Activated T-helper 17 cell treated with anti-CD3 and anti-CD28 coated beads, Interleukin-2, amount 50 U/mL, for 72 hours (primary cell): ENCODE results near the gene ORAI1. TPM values are rescaled to one million over a fixed set of nuclear protein-coding genes. Genes with fewer than 3 reads are reported as not detected.
"Not testable (repeated sequence)": the region's sequence is repeated elsewhere in the genome, so short reads cannot be mapped to it uniquely, and the experiment has no call there.

ENCODE experiments used
- ATAC-seq: fragments of 150-1000 bp; cut with Tn5 transposase; replicated peaks from 2 replicates; pipeline ENCODE4 v1.10.0; 2021; ENCODE audit warnings: mild to moderate bottlenecking, moderate library complexity
- H3K27ac Mint-ChIP-seq: one replicate; pipeline ENCODE4 v1.8.0; 2022; ENCODE audit warnings: mixed read lengths
- H3K27me3 Mint-ChIP-seq: one replicate; pipeline ENCODE4 v1.8.0; 2022; ENCODE audit warnings: mixed read lengths
- H3K36me3 Mint-ChIP-seq: one replicate; pipeline ENCODE4 v1.8.0; 2022; ENCODE audit warnings: low read depth, mild to moderate bottlenecking, mixed read lengths
- H3K4me1 Mint-ChIP-seq: one replicate; pipeline ENCODE4 v1.8.0; 2022; ENCODE audit warnings: mixed read lengths
- H3K4me3 Mint-ChIP-seq: one replicate; pipeline ENCODE4 v1.8.0; 2022; ENCODE audit warnings: mild to moderate bottlenecking, mixed read lengths
- H3K9me3 Mint-ChIP-seq: one replicate; pipeline ENCODE4 v1.8.0; 2022; ENCODE audit warnings: mixed read lengths
- total RNA-seq, 2 donors: library from RNA; stranded (reverse); gene quantifications; one replicate each; pipeline ENCODE4 v1.2.3, GENCODE V29; 2022

The ORAI1 gene
- total RNA-seq, 2 donors from 2014 or later: 24.0 to 31.3 TPM

DNA sequence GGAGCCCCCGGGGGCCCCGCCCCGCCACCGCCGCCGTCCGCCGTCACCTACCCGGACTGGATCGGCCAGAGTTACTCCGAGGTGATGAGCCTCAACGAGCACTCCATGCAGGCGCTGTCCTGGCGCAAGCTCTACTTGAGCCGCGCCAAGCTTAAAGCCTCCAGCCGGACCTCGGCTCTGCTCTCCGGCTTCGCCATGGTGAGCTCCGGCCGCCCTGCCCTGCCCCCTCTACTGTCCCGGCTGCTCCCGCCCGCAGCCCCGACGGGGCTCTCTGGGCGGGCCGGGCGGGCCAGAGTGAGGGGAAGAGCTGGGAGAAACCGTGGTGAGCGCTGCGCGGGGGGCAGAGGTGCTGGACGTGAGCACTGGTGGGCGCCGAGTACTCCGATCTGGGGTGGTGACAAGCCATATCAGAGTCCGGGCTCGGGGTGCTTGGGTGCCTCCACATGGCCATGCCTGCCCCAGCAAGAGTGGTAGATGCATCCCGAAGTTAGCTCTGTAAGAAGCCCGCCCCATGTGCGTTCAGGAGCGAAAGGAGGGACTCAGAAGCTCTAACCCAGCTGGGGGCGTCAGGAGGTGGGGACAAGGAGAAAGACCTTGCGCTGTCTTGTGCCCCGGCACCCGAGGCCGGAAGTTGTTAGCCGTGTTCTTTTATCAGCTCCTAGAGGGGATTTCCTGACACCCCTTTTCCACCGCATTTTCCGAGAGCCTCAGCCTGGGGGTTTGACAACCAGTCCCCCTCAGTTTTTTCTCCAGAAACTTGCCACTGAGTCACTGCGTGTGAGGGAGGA is 717 bp downstream of the ORAI1 start:
- Mint-ChIP-seq H3K4me3 (peak overlapping the region; percentile 95), H3K27ac (peak overlapping the region; percentile 88), H3K27me3 (no peaks in the 10 kb centered on the region), H3K9me3 (no peaks in the 10 kb centered on the region), H3K36me3 (peaks cover 50% of the 10 kb centered on the region), H3K4me1 (peaks cover 26% of the 10 kb centered on the region)
- peak; percentile 54 for ATAC-seq

DNA sequence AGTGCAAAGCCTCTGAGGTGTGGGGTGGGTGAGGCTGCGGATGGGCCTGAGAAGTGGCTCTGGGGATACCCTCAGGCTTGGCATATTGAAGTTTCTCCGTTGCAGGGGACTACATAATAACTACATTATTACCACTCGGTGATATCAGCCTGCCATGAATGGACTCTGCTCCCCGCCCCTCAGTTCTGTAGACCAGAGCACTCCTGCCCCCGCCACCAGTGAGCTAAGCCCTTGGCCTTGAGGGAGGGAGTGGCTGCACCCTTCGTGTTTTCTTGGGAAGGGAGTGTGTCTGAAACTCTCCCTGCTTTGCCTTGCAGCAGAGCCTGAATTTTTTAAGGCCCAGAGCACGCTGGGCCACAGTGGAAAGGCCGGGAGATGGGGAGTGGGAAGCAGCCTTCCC is 1.7 kb downstream of the ORAI1 start:
- Mint-ChIP-seq H3K4me3 (peak overlapping the region; percentile 95), H3K27ac (peak overlapping the region; percentile 88), H3K9me3 (no peaks in the 10 kb centered on the region), H3K27me3 (no peaks in the 10 kb centered on the region), H3K4me1 (peaks cover 34% of the 10 kb centered on the region), H3K36me3 (peaks cover 60% of the 10 kb centered on the region)
- no peak for ATAC-seq

DNA sequence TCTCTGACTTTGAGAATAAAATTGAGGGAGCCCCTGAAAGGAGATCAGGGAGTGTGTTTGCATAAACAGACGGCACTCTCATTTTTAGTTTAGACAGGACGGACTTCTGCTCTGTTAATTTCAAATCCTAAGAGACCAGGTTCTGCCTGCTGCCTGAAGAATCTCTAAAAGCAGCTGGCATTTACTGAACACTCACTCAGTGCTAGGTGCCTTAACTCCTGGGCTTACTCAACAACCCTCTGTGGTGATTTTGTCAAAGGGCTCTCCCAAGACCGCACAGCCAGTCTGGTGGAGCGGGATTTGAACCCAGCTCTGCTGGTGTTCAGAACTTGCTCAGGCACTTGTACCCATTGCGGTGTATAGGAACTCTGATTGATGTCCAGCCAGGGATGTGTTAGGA is 2.2 kb downstream of the ORAI1 start:
- Mint-ChIP-seq H3K9me3 (no peaks in the 10 kb centered on the region), H3K36me3 (peaks cover 63% of the 10 kb centered on the region), H3K4me3 (peak overlapping the region; percentile 95), H3K27ac (peak overlapping the region; percentile 88), H3K27me3 (no peaks in the 10 kb centered on the region), H3K4me1 (peaks cover 34% of the 10 kb centered on the region)
- no peak for ATAC-seq

DNA sequence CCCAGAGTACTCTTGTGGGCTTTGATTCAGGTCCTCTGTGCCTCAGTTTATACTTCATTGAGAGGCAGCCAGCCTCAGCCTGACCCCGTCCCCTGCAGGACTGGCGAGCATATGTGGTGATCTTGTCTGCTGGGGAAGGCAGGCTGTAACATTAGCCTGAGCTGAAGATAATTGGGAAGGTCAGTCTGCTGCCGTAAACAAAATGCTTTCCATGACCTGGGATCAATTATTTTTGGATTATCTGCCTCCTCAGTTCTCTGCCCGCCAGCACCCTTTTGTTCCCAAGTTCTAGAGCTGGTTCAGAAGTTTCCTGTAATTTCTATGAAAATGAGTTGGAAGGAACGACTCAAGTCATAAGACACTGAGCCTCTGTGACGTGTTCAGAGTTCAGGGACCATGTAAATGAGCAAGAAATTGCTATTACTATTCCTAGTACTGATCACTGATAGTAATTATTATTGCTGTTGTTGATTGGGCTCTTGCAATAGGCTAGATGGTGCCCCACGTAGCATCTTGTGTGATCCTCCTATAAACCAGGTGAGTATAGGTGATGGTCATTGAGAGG is 4.5 kb downstream of the ORAI1 start:
- H3K4me3 Mint-ChIP-seq: peak overlapping the region; percentile 95
- peak overlapping the region; percentile 88 for H3K27ac Mint-ChIP-seq
- H3K4me1 Mint-ChIP-seq: peaks cover 34% of the 10 kb centered on the region
- H3K9me3 Mint-ChIP-seq: no peaks in the 10 kb centered on the region
- H3K36me3 Mint-ChIP-seq: peaks cover 70% of the 10 kb centered on the region
- no peak for ATAC-seq
- no peaks in the 10 kb centered on the region for H3K27me3 Mint-ChIP-seq

DNA sequence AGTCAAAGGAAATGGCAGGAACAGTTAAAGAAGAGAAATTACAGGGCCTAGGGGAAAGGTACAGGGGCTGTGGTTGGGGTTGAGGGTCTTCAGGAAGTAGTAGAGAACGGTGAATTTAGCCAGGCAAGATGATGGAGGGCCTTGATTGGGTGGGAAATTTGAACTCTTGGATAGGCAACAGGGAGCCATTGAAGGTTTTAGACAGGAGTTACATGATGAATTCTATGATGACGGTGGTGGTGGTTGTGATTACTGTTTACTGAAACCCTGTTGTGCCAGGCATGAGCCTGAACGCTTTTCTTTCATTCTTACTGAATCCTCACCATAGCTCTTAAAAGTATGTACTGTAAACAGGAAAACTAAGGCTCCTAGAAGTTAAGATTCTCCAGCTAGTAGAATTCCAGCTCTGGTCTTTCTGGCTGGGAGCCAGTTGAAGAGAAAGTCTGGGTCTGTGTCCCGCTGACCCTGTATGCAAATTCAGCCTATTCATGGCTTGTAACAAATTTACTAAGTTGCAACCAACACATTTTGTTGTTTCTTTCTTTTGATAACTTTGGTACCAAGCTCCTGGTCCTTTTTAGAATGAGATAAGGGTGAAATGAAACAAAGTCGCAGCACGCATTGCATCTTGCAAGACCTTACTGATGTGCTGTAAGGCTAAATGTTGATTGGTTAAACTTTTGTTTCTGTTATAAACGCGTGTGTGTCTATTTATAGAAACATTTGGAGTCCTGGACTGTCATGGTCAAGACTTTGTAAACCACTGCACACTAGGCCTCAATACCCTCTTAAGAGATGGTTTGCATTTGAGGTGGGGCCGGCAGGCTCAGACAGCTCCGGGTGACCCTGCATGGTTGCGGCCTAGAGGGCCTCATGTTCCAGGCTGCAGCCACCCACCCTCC is 6.0 kb downstream of the ORAI1 start:
- Mint-ChIP-seq H3K4me1 (peaks cover 38% of the 10 kb centered on the region), H3K9me3 (no peaks in the 10 kb centered on the region), H3K27me3 (no peaks in the 10 kb centered on the region), H3K36me3 (peaks cover 68% of the 10 kb centered on the region), H3K4me3 (peak overlapping the region; percentile 95), H3K27ac (peak overlapping the region; percentile 88)
- no peak for ATAC-seq

DNA sequence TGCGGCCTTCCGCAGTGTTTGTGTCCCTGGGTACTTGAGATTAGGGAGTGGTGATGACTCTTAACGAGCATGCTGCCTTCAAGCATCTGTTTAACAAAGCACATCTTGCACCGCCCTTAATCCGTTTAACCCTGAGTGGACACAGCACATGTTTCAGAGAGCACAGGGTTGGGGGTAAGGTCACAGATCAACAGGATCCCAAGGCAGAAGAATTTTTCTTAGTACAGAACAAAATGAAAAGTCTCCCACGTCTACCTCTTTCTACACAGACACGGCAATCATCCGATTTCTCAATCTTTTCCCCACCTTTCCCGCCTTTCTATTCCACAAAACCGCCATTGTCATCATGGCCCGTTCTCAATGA is 7.5 kb downstream of the ORAI1 start:
- H3K9me3 Mint-ChIP-seq, H3K4me3 Mint-ChIP-seq, ATAC-seq, H3K27ac Mint-ChIP-seq, H3K27me3 Mint-ChIP-seq: not testable (repeated sequence)
- Mint-ChIP-seq H3K4me1 (peaks cover 42% of the 10 kb centered on the region), H3K36me3 (peaks cover 53% of the 10 kb centered on the region)

DNA sequence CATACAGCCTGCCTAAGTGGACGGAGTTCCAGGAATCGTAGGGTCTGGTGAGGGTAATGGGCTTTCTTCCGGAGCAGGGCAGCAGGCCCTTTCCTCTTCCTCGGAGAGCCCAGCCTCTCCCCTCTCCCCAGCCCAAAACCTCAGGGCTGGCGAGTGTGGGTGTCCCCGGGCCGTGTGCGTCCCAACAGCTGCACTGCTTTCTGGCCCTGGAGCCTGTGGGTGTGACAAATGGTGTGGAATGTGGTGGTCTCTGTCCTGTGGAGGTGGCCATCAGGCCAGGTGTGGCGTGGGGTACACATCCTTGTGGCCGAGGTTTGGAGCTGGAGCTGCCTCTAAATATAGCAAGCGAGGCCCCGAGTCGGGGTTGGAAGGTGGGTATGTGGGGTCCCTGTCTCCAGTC is 8.5 kb downstream of the ORAI1 start:
- Mint-ChIP-seq H3K9me3 (no peaks in the 10 kb centered on the region), H3K27ac (peak overlapping the region; percentile 78), H3K27me3 (no peaks in the 10 kb centered on the region), H3K36me3 (peaks cover 47% of the 10 kb centered on the region), H3K4me3 (peak overlapping the region; percentile 37), H3K4me1 (peaks cover 35% of the 10 kb centered on the region)
- no peak for ATAC-seq

DNA sequence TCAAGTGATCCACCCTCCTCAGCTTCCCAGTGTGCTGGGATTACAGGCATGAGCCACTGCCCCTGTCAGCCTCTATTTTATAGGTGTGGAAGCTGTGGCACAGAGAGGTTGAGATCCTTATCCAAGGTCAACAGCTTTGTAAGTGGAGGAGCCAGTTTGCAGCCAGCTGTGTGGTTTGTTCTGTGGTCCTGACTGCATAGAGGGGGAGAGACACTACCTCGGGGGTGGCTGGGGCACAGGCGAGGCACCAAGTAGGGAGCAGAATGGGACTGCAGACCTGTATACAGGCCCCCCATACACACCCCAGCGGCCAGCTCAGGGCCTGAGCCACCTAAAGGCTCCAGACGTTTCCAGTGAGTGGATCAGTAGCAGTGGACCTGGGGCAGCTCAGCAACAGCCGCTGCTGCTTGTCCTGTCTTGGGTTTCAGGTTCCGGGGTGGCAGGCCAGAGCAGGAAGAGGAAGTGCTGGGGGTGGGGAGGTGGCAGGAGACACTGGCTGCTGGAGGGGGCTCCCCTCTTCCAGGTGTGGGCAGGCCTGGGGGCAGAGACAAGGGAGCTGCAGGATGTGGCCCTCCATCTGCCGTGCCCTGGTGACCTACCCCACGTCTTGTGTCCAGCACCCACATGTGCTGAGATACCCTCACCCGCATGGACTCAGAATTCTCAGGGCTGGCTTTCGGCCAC is 11.0 kb downstream of the ORAI1 start:
- peaks cover 17% of the 10 kb centered on the region for H3K4me1 Mint-ChIP-seq
- ATAC-seq: peak; percentile 83
- H3K27me3 Mint-ChIP-seq: no peaks in the 10 kb centered on the region
- H3K27ac Mint-ChIP-seq: peak overlapping the region; percentile 96
- peak overlapping the region; percentile 80 for H3K4me3 Mint-ChIP-seq
- H3K9me3 Mint-ChIP-seq: no peaks in the 10 kb centered on the region
- peaks cover 47% of the 10 kb centered on the region for H3K36me3 Mint-ChIP-seq

DNA sequence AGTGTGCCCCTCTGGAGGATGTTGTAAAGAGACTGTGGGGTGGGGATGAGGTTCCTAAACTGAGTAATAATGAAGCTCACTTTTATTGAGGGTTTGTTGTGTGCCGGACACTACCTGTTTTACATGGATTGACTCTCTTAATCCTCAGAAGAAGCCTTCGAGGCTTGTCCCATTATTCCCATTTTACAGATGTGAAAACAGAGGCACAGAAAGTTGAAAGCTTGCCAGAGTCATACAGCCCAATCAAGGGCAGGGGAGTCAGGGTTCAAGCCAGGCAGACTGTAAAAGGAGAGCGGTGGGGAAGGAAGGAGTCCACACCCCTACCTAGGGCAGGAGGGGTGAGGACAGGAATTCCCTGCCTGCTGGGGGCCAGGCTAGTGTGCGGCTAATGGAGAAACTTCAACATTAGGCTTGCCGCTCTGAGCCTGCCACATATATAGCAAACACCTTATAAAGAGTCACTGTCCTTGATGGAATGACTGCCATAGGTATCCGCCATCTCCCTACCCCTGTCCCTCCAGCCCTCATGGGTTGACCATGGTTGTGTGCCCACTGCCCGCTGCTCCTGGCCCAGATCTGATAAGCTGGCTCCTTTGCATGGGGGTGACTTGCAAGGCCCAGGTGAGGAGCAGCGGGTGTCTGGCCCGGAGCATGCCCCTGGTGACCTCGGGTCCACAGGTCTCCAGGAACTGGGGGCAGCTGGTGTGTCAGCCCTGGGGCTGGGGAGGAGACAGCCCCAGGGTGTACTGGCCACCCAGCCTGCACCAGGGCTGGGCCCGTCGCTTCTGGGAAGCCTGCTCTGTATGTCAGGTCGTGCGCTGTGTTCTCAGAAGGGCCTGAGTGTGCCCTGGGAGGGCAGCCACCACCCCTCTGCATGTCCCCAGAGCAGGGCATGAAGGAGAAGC is 12.2 kb downstream of the ORAI1 start:
- peaks cover 12% of the 10 kb centered on the region for H3K4me1 Mint-ChIP-seq
- no peaks in the 10 kb centered on the region for H3K9me3 Mint-ChIP-seq
- peak overlapping the region; percentile 96 for H3K27ac Mint-ChIP-seq
- H3K36me3 Mint-ChIP-seq: peaks cover 41% of the 10 kb centered on the region
- no peaks in the 10 kb centered on the region for H3K27me3 Mint-ChIP-seq
- peak overlapping the region; percentile 80 for H3K4me3 Mint-ChIP-seq
- ATAC-seq: no peak

DNA sequence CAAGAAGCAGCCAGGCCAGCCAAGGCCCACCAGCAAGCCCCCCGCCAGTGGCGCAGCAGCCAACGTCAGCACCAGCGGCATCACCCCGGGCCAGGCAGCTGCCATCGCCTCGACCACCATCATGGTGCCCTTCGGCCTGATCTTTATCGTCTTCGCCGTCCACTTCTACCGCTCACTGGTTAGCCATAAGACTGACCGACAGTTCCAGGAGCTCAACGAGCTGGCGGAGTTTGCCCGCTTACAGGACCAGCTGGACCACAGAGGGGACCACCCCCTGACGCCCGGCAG is 15.0 kb downstream of the ORAI1 start:
- Mint-ChIP-seq H3K9me3 (no peaks in the 10 kb centered on the region), H3K27me3 (no peaks in the 10 kb centered on the region), H3K4me3 (no peak overlapping the region), H3K27ac (peak overlapping the region; percentile 44), H3K4me1 (peaks cover 12% of the 10 kb centered on the region), H3K36me3 (peaks cover 42% of the 10 kb centered on the region)
- no peak for ATAC-seq

DNA sequence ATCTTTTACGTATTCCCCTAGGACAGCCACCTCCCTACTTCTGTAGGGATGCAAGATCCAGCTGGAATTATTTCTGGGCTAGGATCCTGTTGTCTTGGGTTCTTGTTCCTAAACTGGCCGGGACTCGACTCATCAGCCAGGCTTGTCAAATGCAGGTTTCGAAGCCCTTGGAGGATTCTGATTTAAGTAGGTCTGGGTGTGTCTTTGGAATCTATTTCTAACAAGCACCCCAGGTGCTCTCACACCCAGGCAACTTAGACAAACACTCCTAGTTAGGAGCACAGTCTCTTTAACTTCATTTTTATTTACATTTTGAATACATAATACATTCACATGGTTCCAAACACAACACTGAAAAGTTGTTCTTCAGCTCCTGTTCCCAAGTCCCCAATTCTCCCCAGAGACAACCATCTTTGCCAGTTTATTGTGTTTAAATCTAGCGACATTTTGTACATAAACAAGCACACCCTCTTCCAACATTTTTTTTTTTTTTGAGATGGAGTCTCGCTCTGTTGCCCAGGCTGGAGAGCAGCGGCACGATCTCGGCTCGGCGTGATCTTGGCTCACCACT is 22.2 kb downstream of the ORAI1 start:
- Mint-ChIP-seq H3K36me3 (peaks cover 16% of the 10 kb centered on the region), H3K27ac (peak overlapping the region; percentile 48), H3K4me1 (peaks cover 10% of the 10 kb centered on the region), H3K27me3 (no peaks in the 10 kb centered on the region), H3K9me3 (no peaks in the 10 kb centered on the region), H3K4me3 (no peak overlapping the region)
- no peak for ATAC-seq

DNA sequence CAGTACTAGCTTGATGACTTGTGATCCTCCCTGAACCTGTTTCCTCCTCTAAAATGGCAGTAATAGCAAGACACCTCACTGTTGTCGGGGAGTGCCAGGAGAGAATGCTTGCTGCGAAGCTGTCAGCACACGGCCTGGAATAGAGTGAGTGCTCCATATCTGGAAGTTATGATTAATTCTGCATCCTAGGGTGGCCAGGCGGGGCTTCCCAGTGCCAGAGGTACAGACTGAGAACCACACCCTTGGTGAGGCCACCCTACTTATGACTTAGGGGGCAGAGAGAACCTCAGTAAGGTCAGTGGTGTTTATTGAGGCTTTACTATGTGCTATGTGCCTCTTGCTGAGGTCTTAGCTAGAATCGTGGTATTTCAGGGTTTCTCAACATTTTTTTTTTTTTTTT is 23.0 kb downstream of the ORAI1 start:
- Mint-ChIP-seq H3K27ac (peak overlapping the region; percentile 48), H3K9me3 (no peaks in the 10 kb centered on the region), H3K27me3 (no peaks in the 10 kb centered on the region), H3K36me3 (peaks cover 16% of the 10 kb centered on the region), H3K4me3 (no peak overlapping the region), H3K4me1 (peaks cover 10% of the 10 kb centered on the region)
- ATAC-seq: no peak

DNA sequence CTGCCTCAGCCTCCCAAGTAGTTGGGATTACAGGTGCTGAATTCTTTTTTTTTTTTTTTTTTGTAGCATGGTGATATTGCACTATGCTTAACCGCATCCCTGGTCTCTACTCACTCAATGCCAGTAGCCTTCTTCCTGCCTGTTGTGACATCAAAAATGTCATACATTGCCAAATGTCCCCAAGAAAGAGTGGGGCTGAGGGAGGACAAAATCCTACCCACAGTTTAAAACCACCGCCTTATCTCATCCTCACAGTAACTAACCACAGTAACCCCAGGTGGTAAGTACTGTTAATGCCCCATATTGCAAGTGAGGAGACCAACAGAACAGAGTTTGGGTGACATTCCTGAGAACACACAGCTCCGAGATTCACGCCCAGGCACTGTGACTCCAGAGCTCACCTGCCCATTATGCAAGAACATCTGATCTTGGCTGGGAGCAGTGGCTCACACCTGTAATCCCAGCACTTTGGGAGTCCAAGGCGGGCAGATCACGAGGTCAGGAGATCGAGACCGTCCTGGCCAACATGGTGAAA is 23.6 kb downstream of the ORAI1 start:
- Mint-ChIP-seq H3K4me1 (peaks cover 10% of the 10 kb centered on the region), H3K36me3 (peaks cover 16% of the 10 kb centered on the region), H3K27ac (peak overlapping the region; percentile 44), H3K27me3 (no peaks in the 10 kb centered on the region), H3K9me3 (no peaks in the 10 kb centered on the region), H3K4me3 (no peak overlapping the region)
- ATAC-seq: peak; percentile 75
